ENCODE measurements around the gene ADRA2B.

DNA sequence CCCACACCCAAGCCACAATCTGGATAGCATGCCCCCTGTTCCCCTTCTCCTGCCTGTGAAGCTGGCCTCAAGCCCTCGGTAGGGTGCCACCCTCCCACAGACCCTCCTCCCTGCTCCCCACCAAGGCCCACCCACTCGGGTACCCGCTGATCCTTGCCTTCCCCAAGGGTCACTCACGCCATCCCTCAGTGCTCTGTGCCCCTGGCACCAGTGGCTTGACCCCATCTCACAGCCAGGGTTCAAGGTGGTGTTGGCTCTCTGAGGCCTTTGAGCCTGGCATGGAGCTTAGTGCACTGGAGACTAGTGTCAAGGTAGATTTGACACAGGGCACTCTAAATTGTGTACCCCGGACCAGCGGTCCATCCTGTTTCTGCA is 11.9 kb downstream of the ADRA2B start:
- TF ChIP-seq FOXM1 (IDR thresholded peaks at IDR 0.05; ENCODE audit: borderline replicate concordance): no peak
- no peak for TF ChIP-seq SP1 (IDR thresholded peaks at IDR 0.05)
- no peak for TF ChIP-seq BHLHE40 (IDR thresholded peaks at IDR 0.05; ENCODE audit: borderline replicate concordance)
- TF ChIP-seq ARNT (IDR thresholded peaks at IDR 0.05): no peak
- no peak for TF ChIP-seq CTBP1 (IDR thresholded peaks at IDR 0.05; ENCODE audit: borderline replicate concordance)
- no peak for TF ChIP-seq L3MBTL2 (conservative IDR thresholded peaks at IDR 0.05)
- no peak for TF ChIP-seq NFRKB (IDR thresholded peaks at IDR 0.05)
- TF ChIP-seq ZNF384 (IDR thresholded peaks at IDR 0.05): no peak
- no peak for TF ChIP-seq ELF4 (IDR thresholded peaks at IDR 0.05)
- TF ChIP-seq FOXA1 (IDR thresholded peaks at IDR 0.05): no peak
- no peak for TF ChIP-seq TARDBP (IDR thresholded peaks at IDR 0.05)
- no peak for TF ChIP-seq PKNOX1 (IDR thresholded peaks at IDR 0.05)
- no peak for TF ChIP-seq FOXK2 (IDR thresholded peaks at IDR 0.05)

Measured in HEK293T (cell line).